Right lobe of liver (tissue), 4 donors: ENCODE measurements around the gene MSGN1.

ENCODE experiments used
- POLR2A ChIP-seq: fragments of 450-650 bp; IDR thresholded peaks from one replicate; pipeline ENCODE4 v1.6.1; 2017; ENCODE audit warnings: antibody characterized with exemption, mild to moderate bottlenecking
- TF ChIP-seq, protein P1 (sequence below), 4 donors: fragments of 200-600 bp in 3 of 4; fragments of 450-650 bp in 1 of 4; IDR thresholded peaks; one replicate each; pipeline versions ENCODE4 v1.5.1 to v1.8.0; 2016 to 2022; ENCODE audit warnings: antibody characterized with exemption in 4 of 4, mild to moderate bottlenecking in 2 of 4
- donor health status: DM: no; HTN: no; CAD: no.
- donor health status: DM: no; HTN: no; CAD: no.
- donor health status: DM: no; HTN: yes; CAD: no.

DNA sequence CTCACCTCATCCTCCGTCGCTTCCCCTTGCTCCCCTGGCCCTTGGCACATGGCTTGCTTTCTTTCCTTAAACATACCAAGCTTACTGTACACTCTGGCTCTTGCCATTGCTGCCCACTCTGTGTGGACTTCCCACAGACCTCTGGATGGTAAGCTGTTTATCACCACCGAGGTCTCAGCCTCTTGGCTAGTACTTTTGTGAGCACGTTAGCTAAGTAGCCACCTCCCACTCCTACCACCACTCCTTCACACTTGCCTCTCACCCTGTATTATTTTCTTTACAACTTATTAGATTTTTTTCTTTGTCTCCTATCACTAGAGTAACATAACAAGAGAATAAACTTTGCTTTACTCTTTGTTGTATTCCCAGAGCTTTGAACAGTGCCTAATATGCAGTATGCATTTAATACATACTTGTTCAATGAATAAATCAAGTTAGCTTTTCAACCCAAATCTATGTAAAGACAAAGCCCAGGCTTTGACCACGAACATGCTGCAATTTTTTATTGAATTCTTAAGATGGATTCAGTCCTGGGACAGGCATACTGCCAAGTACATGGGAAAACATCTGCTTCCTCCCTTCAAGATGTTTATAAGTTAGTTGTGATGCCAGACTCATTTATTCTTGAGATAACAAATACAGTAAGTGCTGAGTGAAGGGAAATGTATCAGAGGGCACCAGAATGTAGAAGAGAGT lies 25.0 kb upstream of the MSGN1 start:
- TF ChIP-seq, protein P1, sequence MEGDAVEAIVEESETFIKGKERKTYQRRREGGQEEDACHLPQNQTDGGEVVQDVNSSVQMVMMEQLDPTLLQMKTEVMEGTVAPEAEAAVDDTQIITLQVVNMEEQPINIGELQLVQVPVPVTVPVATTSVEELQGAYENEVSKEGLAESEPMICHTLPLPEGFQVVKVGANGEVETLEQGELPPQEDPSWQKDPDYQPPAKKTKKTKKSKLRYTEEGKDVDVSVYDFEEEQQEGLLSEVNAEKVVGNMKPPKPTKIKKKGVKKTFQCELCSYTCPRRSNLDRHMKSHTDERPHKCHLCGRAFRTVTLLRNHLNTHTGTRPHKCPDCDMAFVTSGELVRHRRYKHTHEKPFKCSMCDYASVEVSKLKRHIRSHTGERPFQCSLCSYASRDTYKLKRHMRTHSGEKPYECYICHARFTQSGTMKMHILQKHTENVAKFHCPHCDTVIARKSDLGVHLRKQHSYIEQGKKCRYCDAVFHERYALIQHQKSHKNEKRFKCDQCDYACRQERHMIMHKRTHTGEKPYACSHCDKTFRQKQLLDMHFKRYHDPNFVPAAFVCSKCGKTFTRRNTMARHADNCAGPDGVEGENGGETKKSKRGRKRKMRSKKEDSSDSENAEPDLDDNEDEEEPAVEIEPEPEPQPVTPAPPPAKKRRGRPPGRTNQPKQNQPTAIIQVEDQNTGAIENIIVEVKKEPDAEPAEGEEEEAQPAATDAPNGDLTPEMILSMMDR (IDR thresholded peaks at IDR 0.05): no peak
- TF ChIP-seq POLR2A: no peak
